Ishikawa (cell line): ENCODE data around the gene SFN.

Experiments used
- CEBPB ChIP-seq: IDR thresholded peaks from 2 replicates; pipeline ENCODE4 v1.6.1; 2012
- CREB1 ChIP-seq: IDR thresholded peaks from 2 replicates; pipeline ENCODE4 v1.6.1; 2012; ENCODE audit warnings: low read depth
- EGR1 ChIP-seq: IDR thresholded peaks from 2 replicates; pipeline ENCODE4 v1.6.1; 2012
- EP300 ChIP-seq: IDR thresholded peaks from 2 replicates; pipeline ENCODE4 v1.6.1; 2012; ENCODE audit warnings: borderline replicate concordance
- FOXM1 ChIP-seq: IDR thresholded peaks from 2 replicates; pipeline ENCODE4 v1.6.1; 2012; ENCODE audit warnings: low read depth, borderline replicate concordance
- NFIC ChIP-seq: IDR thresholded peaks from 2 replicates; pipeline ENCODE4 v1.6.1; 2012
- RAD21 ChIP-seq: IDR thresholded peaks from 2 replicates; pipeline ENCODE4 v1.6.1; 2012; ENCODE audit warnings: low read depth
- TAF1 ChIP-seq: IDR thresholded peaks from 2 replicates; pipeline ENCODE4 v1.6.1; 2012; ENCODE audit warnings: low read depth, mild to moderate bottlenecking
- TCF12 ChIP-seq: IDR thresholded peaks from 2 replicates; pipeline ENCODE4 v1.6.1; 2012; ENCODE audit warnings: low read depth
- TEAD4 ChIP-seq: IDR thresholded peaks from 2 replicates; pipeline ENCODE4 v1.6.1; 2012
- YY1 ChIP-seq: IDR thresholded peaks from 2 replicates; pipeline ENCODE4 v1.6.1; 2012; ENCODE audit warnings: low read depth
- ZBTB7A ChIP-seq: IDR thresholded peaks from 2 replicates; pipeline ENCODE4 v1.6.1; 2012; ENCODE audit warnings: low read depth
- TF ChIP-seq, protein P1 (sequence below): IDR thresholded peaks from 2 replicates; pipeline ENCODE4 v1.6.1; 2012
- TF ChIP-seq, protein P2 (sequence below): IDR thresholded peaks from 2 replicates; pipeline ENCODE4 v1.6.1; 2012; ENCODE audit warnings: low read depth, mild to moderate bottlenecking
- TF ChIP-seq, protein P3 (sequence below): IDR thresholded peaks from 2 replicates; pipeline ENCODE4 v1.6.1; 2012

SFN gene

DNA sequence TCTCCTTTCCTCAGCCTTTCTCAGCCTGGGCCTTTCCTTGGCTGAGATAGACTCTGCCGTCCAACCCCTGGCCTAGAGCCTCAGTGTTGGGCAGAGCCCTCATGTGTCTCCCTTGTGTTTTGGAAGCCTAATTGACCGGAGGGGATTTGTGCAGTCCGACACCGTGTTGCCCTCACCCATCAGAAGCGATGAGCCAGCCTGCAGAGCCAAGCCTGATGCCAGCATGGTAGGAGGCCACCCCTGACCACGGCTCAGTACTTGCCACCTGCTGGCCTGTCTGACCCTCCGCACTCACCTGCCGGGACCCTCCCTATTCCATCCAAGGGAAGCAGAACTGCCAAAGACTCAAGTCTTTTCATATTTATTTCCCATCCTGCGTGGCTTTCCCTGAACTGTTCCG, 9.3 kb upstream of the SFN start:
- no peak for TF ChIP-seq RAD21
- TF ChIP-seq ZBTB7A: no peak
- TF ChIP-seq, protein P1, sequence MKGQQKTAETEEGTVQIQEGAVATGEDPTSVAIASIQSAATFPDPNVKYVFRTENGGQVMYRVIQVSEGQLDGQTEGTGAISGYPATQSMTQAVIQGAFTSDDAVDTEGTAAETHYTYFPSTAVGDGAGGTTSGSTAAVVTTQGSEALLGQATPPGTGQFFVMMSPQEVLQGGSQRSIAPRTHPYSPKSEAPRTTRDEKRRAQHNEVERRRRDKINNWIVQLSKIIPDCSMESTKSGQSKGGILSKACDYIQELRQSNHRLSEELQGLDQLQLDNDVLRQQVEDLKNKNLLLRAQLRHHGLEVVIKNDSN: no peak
- TF ChIP-seq TCF12: no peak
- TF ChIP-seq FOXM1: no peak
- TF ChIP-seq YY1: no peak
- no peak for TF ChIP-seq CEBPB
- no peak for TF ChIP-seq EGR1
- no peak for TF ChIP-seq CREB1
- no peak for TF ChIP-seq EP300
- no peak for TF ChIP-seq TEAD4
- TF ChIP-seq, protein P2, sequence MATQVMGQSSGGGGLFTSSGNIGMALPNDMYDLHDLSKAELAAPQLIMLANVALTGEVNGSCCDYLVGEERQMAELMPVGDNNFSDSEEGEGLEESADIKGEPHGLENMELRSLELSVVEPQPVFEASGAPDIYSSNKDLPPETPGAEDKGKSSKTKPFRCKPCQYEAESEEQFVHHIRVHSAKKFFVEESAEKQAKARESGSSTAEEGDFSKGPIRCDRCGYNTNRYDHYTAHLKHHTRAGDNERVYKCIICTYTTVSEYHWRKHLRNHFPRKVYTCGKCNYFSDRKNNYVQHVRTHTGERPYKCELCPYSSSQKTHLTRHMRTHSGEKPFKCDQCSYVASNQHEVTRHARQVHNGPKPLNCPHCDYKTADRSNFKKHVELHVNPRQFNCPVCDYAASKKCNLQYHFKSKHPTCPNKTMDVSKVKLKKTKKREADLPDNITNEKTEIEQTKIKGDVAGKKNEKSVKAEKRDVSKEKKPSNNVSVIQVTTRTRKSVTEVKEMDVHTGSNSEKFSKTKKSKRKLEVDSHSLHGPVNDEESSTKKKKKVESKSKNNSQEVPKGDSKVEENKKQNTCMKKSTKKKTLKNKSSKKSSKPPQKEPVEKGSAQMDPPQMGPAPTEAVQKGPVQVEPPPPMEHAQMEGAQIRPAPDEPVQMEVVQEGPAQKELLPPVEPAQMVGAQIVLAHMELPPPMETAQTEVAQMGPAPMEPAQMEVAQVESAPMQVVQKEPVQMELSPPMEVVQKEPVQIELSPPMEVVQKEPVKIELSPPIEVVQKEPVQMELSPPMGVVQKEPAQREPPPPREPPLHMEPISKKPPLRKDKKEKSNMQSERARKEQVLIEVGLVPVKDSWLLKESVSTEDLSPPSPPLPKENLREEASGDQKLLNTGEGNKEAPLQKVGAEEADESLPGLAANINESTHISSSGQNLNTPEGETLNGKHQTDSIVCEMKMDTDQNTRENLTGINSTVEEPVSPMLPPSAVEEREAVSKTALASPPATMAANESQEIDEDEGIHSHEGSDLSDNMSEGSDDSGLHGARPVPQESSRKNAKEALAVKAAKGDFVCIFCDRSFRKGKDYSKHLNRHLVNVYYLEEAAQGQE: no peak
- no peak for TF ChIP-seq TAF1
- no peak for TF ChIP-seq NFIC

GRCh38 chr1:26854906-26855305, 8.0 kb upstream of the SFN start:
- TF ChIP-seq RAD21 (no peak), TAF1 (no peak)

GRCh38 chr1:26855636-26856035, 7.3 kb upstream of the SFN start:
- TF ChIP-seq YY1 (no peak), EP300 (no peak), ZBTB7A (no peak), FOXM1 (no peak), TEAD4 (no peak), TCF12 (no peak), CREB1 (no peak), TAF1 (no peak), CEBPB (no peak), NFIC (no peak), EGR1 (no peak), RAD21 (no peak)
- TF ChIP-seq, protein P2: no peak
- TF ChIP-seq, protein P3, sequence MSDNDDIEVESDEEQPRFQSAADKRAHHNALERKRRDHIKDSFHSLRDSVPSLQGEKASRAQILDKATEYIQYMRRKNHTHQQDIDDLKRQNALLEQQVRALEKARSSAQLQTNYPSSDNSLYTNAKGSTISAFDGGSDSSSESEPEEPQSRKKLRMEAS: no peak
- TF ChIP-seq, protein P1: no peak

DNA sequence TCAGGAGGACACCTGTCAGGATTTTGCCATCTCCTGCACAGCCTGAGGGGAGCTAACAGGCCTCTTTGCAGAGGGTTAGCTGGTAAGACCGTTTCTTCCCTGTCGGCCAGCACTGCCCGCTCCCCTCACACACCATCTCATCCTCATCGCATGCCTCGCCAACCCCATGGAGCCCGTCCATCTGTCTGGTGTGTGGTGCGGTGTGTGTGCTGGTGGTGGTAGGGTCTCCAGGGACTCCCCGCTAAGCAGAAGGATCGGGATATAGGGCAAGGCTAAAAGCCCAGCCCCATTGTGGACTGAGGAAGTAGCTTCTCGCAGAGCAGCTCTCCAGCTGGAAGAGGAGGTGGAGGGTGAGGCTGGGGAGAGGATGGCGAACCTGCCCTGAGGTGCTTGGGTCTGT, 6.8 kb upstream of the SFN start:
- no peak for TF ChIP-seq FOXM1
- TF ChIP-seq EP300: no peak
- TF ChIP-seq TCF12: no peak
- TF ChIP-seq, protein P2: no peak

DNA sequence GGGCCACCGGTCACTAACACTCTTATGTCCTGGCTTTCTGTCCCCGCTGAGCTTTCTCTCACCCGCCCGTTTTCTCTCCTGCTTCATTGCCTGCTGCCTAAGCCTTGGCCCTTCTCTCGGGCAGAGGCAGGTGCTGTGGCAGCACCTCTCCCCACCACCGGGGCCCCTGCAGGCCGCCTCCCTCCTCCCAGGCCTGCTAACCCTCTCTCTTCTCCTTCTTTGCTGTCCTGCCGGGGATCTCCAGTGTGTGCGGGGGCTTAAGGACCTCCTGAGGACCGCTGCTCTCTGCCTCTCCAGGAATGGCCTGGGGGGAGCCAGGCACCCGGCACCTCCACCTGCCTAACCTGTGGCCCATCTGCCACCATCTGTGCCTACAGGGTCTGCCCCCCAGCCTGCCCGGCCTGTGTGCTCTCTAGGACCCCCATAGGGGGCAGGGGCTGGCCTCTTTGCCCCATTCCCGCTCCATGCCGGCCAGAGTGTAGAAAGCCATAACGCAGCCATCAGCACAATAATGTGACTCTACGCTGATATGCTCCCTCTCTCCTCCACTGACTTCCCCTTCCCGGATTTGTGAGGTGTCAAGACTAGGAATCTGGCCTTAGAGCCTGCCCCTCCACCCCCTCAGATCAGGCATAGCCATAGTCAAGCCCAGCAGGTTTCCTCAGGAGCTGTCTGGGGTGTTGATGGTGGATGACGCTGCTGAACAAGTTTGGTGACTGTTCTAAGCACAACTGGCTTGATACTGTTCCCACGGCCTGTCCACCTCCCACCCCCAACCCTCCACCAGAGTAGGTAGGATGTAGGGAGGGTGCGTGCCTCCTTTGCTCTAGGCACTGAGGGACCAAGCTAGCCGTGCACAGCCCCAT, 6.1 kb upstream of the SFN start:
- TF ChIP-seq CEBPB (no peak), NFIC (no peak), ZBTB7A (no peak), YY1 (no peak), FOXM1 (no peak), RAD21 (no peak), TEAD4 (no peak), EP300 (no peak), EGR1 (no peak), TCF12 (no peak), TAF1 (no peak), CREB1 (no peak)
- TF ChIP-seq, protein P3: no peak
- TF ChIP-seq, protein P2: no peak
- TF ChIP-seq, protein P1: no peak
